ENCODE measurements around the gene SYCP2.

- TF ChIP-seq EZH2 (IDR thresholded peaks at IDR 0.05; ENCODE audit: borderline replicate concordance, low read length): no peak
- no peak for TF ChIP-seq CTCF (conservative IDR thresholded peaks at IDR 0.05 in 1 of 2, IDR thresholded peaks at IDR 0.05 in 1 of 2; ENCODE audit: extremely low read depth in 1 of 2, insufficient read depth in 1 of 2, low read depth in 1 of 2, low read length in 2 of 2)
Measured at GRCh38 chr20:59923514-59923913, 9.9 kb downstream of the SYCP2 start.

All from mammary epithelial cell (primary cell).